Measurements from ENCODE around the gene NFIC. TPM values are rescaled to one million over a fixed set of nuclear protein-coding genes. Genes with fewer than 3 reads are reported as not detected.

Gene NFIC
- total and polyA plus RNA-seq, 2 of the 4 experiments (the other 2 are of a cell fraction) = 21.9 to 32.1 TPM

- DNase-seq = peak; percentile 47
- H3K36me3 ChIP-seq (ENCODE audit: control insufficient read depth, insufficient read depth, low read length) = peaks cover 56% of the 10 kb centered on the region
- peak overlapping the region; percentile 37 for H2AK9ac ChIP-seq (replicated peaks; ENCODE audit: low read depth, low read length, poor library complexity)
- no TSS peak for BruUV-seq (replicated peaks)
- dilution Hi-C loops (cut with HindIII; ENCODE audit: low sequenced_read_pairs, unreplicated experiment) = no loop called here
- H2BK15ac ChIP-seq (ENCODE audit: low read depth, low read length) = no peak overlapping the region
- H2AK5ac ChIP-seq (ENCODE audit: low read depth, low read length) = peak overlapping the region; percentile 24; the same call in 1 of the 2 replicates
- H2BK20ac ChIP-seq (ENCODE audit: low read depth, low read length) = no peak overlapping the region
- no peak overlapping the region; the same call in 1 of the 2 replicates for H3K4ac ChIP-seq (ENCODE audit: low read depth, low read length)
- no peak overlapping the region for H3K56ac ChIP-seq (ENCODE audit: extremely low read depth, insufficient read depth, low read length)
- POLR2A ChIA-PET (ENCODE audit: unreplicated experiment) = no interaction called here
- H2AFZ ChIP-seq (replicated peaks; ENCODE audit: low read length, poor library complexity) = peak overlapping the region; percentile 81
- peak; percentile 42; the same call in 1 of the 2 replicates for ATAC-seq (ENCODE audit: low read depth)
- no peaks in the 10 kb centered on the region; the same call in 1 of the 2 replicates for H3K4me1 ChIP-seq (ENCODE audit: control insufficient read depth, insufficient read depth, low read length)
- no peak overlapping the region for H3K9ac ChIP-seq (ENCODE audit: low read depth, low read length)
- H3K79me1 ChIP-seq (ENCODE audit: low read depth in 1 of 2, low read length in 2 of 2) = peaks cover 22 to 78% of the 10 kb centered on the region in 2 experiments
- CTCF ChIA-PET = no interaction called here
- H3K23ac ChIP-seq (ENCODE audit: low read depth, low read length) = no peak overlapping the region
- H3K9me3 ChIP-seq (ENCODE audit: control insufficient read depth, insufficient read depth, low read length) = no peaks in the 10 kb centered on the region
- 42% methylated on average over 23 of the region's 33 CpGs; no CpG with 5 or more reads in 1 of the 2 experiments for WGBS, 2 experiments (ENCODE audit: extremely low coverage in 2 of 2, insufficient read length in 1 of 2)
- H3K27ac ChIP-seq (ENCODE audit: insufficient read depth, low read length) = no peak overlapping the region
- H3K4me3 ChIP-seq (ENCODE audit: insufficient read depth, low read depth, low read length) = no peak overlapping the region
- H2BK5ac ChIP-seq (ENCODE audit: low read depth, low read length, poor library complexity, severe bottlenecking) = no peak overlapping the region
- peak overlapping the region in 1 of 2 experiments; percentile 39; a peak in 1 of 4 replicates for H4K8ac ChIP-seq (ENCODE audit: low read depth in 2 of 2, low read length in 2 of 2)
- intact Hi-C loops (cut with micrococcal nuclease) = no loop called here
- peaks cover 47% of the 10 kb centered on the region for H4K20me1 ChIP-seq (ENCODE audit: insufficient read depth, low read length)
- H4K5ac ChIP-seq (ENCODE audit: low read depth, low read length) = no peak overlapping the region
- H3K4me2 ChIP-seq (ENCODE audit: low read depth, low read length) = no peak overlapping the region
- in situ Hi-C loops (cut with MboI; ENCODE audit: low sequenced_read_pairs) = no loop called here
- H3K18ac ChIP-seq (ENCODE audit: low read depth, low read length) = no peak overlapping the region
- peaks cover 5% of the 10 kb centered on the region for H3K9me1 ChIP-seq (ENCODE audit: insufficient read depth, low read length)
- no peaks in the 10 kb centered on the region for H3K27me3 ChIP-seq (ENCODE audit: control insufficient read depth, insufficient read depth, low read length)
- no peak overlapping the region for H3K14ac ChIP-seq (replicated peaks; ENCODE audit: low read depth, low read length)
- no peak overlapping the region for H2BK120ac ChIP-seq (ENCODE audit: low read depth, low read length)
- no peak overlapping the region for H4K91ac ChIP-seq (ENCODE audit: insufficient read depth, low read depth, low read length)
- TF ChIP-seq MAFK (IDR thresholded peaks at IDR 0.05; ENCODE audit: low read depth, low read length) (no peak), MAZ (IDR thresholded peaks at IDR 0.05; ENCODE audit: borderline replicate concordance, low read depth, low read length) (no peak; the same call in 1 of the 2 replicates), RCOR1 (IDR thresholded peaks at IDR 0.05; ENCODE audit: insufficient replicate concordance, low read length) (no peak), CTCF (conservative IDR thresholded peaks at IDR 0.05; ENCODE audit: low read depth, low read length) (no peak), CHD1 (IDR thresholded peaks at IDR 0.05; ENCODE audit: low read depth, low read length) (no peak), RFX5 (IDR thresholded peaks at IDR 0.05; ENCODE audit: low read depth, low read length) (no peak), NFE2L2 (IDR thresholded peaks at IDR 0.05; ENCODE audit: low read depth, low read length) (no peak), BHLHE40 (IDR thresholded peaks at IDR 0.05; ENCODE audit: low read depth, low read length) (no peak), USF2 (IDR thresholded peaks at IDR 0.05; ENCODE audit: low read depth, low read length) (no peak), SMC3 (IDR thresholded peaks at IDR 0.05; ENCODE audit: low read depth, low read length) (no peak), ELK1 (IDR thresholded peaks at IDR 0.05; ENCODE audit: borderline replicate concordance, low read depth, low read length) (no peak), CEBPB (IDR thresholded peaks at IDR 0.05; ENCODE audit: low read depth, low read length) (no peak), FOS (IDR thresholded peaks at IDR 0.05; ENCODE audit: low read depth, low read length) (no peak), POLR2A (IDR thresholded peaks at IDR 0.05; ENCODE audit: low read depth, low read length) (no peak)
Observed at GRCh38 chr19:3443840-3444694, 77.7 kb downstream of the NFIC start.
